GM20000 (cell line): Measurements from ENCODE around the gene MED9.

Experiments
- DNase-seq: peaks from one replicate; pipeline ENCODE4 v3.0.0; 2012; ENCODE audit warnings: low spot score
- TF ChIP-seq, protein P1 (sequence below): IDR thresholded peaks from 2 replicates; pipeline ENCODE4 v1.5.1; 2012; ENCODE audit warnings: mild to moderate bottlenecking, control low read depth; ENCODE audit errors: extremely low read depth, missing control alignments

MED9 gene

GRCh38 chr17:17467720-17468119, 9.1 kb upstream of the MED9 start:
- DNase-seq, result no peak
- TF ChIP-seq, protein P1, sequence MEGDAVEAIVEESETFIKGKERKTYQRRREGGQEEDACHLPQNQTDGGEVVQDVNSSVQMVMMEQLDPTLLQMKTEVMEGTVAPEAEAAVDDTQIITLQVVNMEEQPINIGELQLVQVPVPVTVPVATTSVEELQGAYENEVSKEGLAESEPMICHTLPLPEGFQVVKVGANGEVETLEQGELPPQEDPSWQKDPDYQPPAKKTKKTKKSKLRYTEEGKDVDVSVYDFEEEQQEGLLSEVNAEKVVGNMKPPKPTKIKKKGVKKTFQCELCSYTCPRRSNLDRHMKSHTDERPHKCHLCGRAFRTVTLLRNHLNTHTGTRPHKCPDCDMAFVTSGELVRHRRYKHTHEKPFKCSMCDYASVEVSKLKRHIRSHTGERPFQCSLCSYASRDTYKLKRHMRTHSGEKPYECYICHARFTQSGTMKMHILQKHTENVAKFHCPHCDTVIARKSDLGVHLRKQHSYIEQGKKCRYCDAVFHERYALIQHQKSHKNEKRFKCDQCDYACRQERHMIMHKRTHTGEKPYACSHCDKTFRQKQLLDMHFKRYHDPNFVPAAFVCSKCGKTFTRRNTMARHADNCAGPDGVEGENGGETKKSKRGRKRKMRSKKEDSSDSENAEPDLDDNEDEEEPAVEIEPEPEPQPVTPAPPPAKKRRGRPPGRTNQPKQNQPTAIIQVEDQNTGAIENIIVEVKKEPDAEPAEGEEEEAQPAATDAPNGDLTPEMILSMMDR, result no peak

- no peak for DNase-seq
- TF ChIP-seq, protein P1, result no peak
Observed at GRCh38 chr17:17468217-17469010, 8.4 kb upstream of the MED9 start.

GRCh38 chr17:17469358-17469757, 7.4 kb upstream of the MED9 start:
- TF ChIP-seq, protein P1, result no peak

GRCh38 chr17:17469996-17470395, 6.8 kb upstream of the MED9 start:
- TF ChIP-seq, protein P1, result no peak
- DNase-seq, result no peak

More at GRCh38 chr17:17469358-17469757, 7.4 kb upstream of the MED9 start:
- no peak for DNase-seq

GRCh38 chr17:17472333-17472920, 4.4 kb upstream of the MED9 start:
- no peak for DNase-seq
- TF ChIP-seq, protein P1, result no peak

DNA sequence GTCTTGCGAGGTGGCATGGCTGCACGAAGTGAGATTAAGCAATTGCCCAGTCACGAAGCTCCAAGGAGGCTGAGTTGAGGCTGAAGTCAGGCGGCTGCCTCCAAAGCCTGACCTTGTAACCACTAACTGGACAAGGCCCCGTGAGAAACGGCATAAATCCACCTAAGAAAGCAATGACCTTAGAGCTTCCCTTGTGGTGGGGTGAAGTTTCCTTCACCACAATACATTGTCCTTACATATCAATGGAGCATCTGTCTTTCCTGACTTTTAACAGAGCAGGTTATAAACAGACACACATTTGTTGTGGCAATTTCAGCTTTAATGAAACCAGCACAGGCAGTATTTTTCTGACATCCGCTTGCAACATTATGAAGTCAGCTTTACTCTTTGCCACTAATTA, 2.5 kb upstream of the MED9 start:
- TF ChIP-seq, protein P1, result no peak
- no peak for DNase-seq

DNA sequence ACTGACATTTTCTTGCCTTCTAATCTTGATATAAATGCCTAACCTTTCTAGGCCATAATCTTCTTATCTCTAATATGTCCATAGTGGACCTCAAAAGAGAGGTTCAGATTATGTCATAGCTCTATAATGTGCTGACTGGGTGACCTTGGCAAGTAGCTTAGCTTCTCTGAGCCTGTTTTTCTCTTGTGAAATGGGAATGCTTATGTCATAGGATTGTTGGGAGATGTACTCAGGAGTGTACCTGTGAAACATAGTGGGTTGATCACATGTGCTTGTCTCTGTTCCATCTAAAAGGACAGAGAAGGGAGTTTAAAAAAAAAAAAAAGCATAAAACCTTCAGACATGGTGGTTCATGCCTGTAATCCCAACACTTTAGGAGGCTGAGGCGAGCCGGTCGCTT, 2.4 kb downstream of the MED9 start:
- TF ChIP-seq, protein P1, result no peak
- DNase-seq, result no peak
